Uterus (tissue), 4 donors: ENCODE data around the gene RSBN1L. TPM values are rescaled to one million over a fixed set of nuclear protein-coding genes. Genes with fewer than 3 reads are reported as not detected.

Source experiments
- DNase-seq, 2 donors: peaks; one replicate each; pipeline ENCODE4 v3.0.0-alpha.2; 2019 to 2020
- H3K27ac ChIP-seq, 2 donors: fragments of 200-600 bp; sonication (generic); 1 replicate in 1 of 2; 2 replicates in 1 of 2; pipeline ENCODE4 v1.5.1; 2016 to 2018
- H3K27me3 ChIP-seq, 2 donors: fragments of 200-600 bp; sonication (generic); one replicate each; pipeline ENCODE4 v1.5.1; 2018 to 2019; ENCODE audit warnings: control low read depth in 1 of 2
- H3K36me3 ChIP-seq, 2 donors: fragments of 200-600 bp; sonication (generic); one replicate each; pipeline ENCODE4 v1.5.1; 2019; ENCODE audit warnings: control low read depth in 1 of 2
- H3K4me1 ChIP-seq, 2 donors: fragments of 200-600 bp; sonication (generic); one replicate each; pipeline ENCODE4 v1.5.1; 2018 to 2019; ENCODE audit warnings: control low read depth in 1 of 2
- H3K4me3 ChIP-seq, 2 donors: fragments of 200-600 bp; sonication (generic); 1 replicate in 1 of 2; 2 replicates in 1 of 2; pipeline ENCODE4 v1.5.1; 2018 to 2019; ENCODE audit warnings: mild to moderate bottlenecking in 1 of 2
- H3K9me3 ChIP-seq, 2 donors: fragments of 200-600 bp; sonication (generic); one replicate each; pipeline ENCODE4 v1.5.1; 2019; ENCODE audit warnings: control low read depth in 1 of 2
- CTCF ChIP-seq, 4 experiments: fragments of 200-600 bp in 2 of 4; fragments of 450-650 bp in 2 of 4; sonication (generic) in 2 of 4; IDR thresholded peaks; one replicate each; pipeline ENCODE4 v1.5.1; 2016 to 2019; ENCODE audit warnings: antibody characterized with exemption in 4 of 4, mild to moderate bottlenecking in 2 of 4, moderate library complexity in 1 of 4
- POLR2A ChIP-seq, 2 donors: fragments of 450-650 bp; IDR thresholded peaks; one replicate each; pipeline ENCODE4 v1.6.1; 2016; ENCODE audit warnings: antibody characterized with exemption in 2 of 2, mild to moderate bottlenecking in 1 of 2, moderate library complexity in 1 of 2
- intact Hi-C: fragments of 100-400 bp; cut with DNase I; formaldehyde crosslinking; loops from one replicate; pipeline ENCODE4 v1.15.1; 2023; ENCODE audit warnings: low total_unique reads
- total RNA-seq, 4 donors: library from RNA; depleted of rRNA in 3 of 4; stranded (reverse); fragments of >200 nt in 3 of 4; gene quantifications; one replicate each; pipeline versions ENCODE4 v1.1.0 to v1.2.4, GENCODE V29; 2014 to 2023
- donor health status: DM: yes; HTN: yes; CAD: no.

RSBN1L gene
- total RNA-seq, 4 donors from 2014 or later: 25.1 to 55.7 (median 42.5) TPM

- no peaks in the 10 kb centered on the region for H3K4me1 ChIP-seq
- H3K27me3 ChIP-seq: no peaks in the 10 kb centered on the region
- no peaks in the 10 kb centered on the region for H3K9me3 ChIP-seq
- intact Hi-C loops: no loop called here
- H3K27ac ChIP-seq: no peak overlapping the region
- H3K36me3 ChIP-seq: no peaks in the 10 kb centered on the region
- TF ChIP-seq CTCF (IDR thresholded peaks at IDR 0.05): no peak
- TF ChIP-seq POLR2A (IDR thresholded peaks at IDR 0.05): no peak
- H3K4me3 ChIP-seq: no peak overlapping the region
- DNase-seq: no peak
Observed at GRCh38 chr7:77738871-77739270, 42.6 kb downstream of the RSBN1L start.

- H3K36me3 ChIP-seq: no peaks in the 10 kb centered on the region
- no peaks in the 10 kb centered on the region for H3K4me1 ChIP-seq
- H3K27ac ChIP-seq: no peak overlapping the region
- TF ChIP-seq POLR2A (IDR thresholded peaks at IDR 0.05): no peak
- TF ChIP-seq CTCF (IDR thresholded peaks at IDR 0.05): no peak
- DNase-seq: no peak
- no peak overlapping the region for H3K4me3 ChIP-seq
- H3K27me3 ChIP-seq: no peaks in the 10 kb centered on the region
- no peaks in the 10 kb centered on the region for H3K9me3 ChIP-seq
- intact Hi-C loops: no loop called here
Observed at GRCh38 chr7:77740257-77740656, 44.0 kb downstream of the RSBN1L start.

DNA sequence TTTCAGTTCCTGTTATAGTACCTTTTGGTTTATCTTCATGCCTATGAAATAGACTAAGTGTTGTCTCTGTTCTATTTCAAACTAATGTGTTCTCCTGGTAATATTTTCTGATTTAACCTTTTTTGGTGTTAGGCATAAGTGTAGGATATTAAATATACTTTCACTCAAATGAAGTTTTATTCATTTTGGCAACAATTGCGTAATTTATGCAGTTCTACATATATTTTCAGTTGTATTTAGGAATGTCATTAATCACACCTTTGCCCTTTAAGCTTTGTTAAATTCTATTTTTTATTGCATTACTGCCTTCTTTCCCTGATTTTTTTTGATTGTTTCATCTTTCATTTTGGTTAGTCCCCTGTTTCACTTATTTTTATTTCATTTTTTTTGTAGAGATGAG lies 47.3 kb downstream of the RSBN1L start:
- intact Hi-C loops: no loop called here
- Histone ChIP-seq H3K27ac (no peak overlapping the region), H3K4me3 (no peak overlapping the region), H3K27me3 (no peaks in the 10 kb centered on the region), H3K4me1 (no peaks in the 10 kb centered on the region), H3K9me3 (no peaks in the 10 kb centered on the region), H3K36me3 (no peaks in the 10 kb centered on the region)
- no peak for DNase-seq
- TF ChIP-seq POLR2A (IDR thresholded peaks at IDR 0.05): no peak

DNA sequence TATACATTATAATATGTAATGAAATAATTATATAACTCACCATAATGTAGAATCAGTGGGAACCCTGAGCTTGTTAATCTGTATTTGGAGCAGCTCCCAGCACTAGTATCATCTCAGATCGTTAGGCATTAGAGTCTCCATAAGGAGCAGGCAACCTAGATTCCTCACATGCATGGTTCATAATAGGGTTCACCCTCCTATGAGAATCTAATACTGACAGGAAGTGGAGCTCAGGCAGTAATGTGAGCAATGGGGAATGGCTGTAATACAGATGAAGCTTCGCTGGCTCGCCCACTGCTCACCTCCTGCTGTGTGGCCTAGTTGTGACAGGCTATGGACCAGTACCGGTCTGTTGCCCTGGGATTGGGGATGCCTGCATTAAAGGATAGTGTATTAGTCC lies 49.5 kb downstream of the RSBN1L start:
- Histone ChIP-seq H3K36me3 (no peaks in the 10 kb centered on the region), H3K9me3 (no peaks in the 10 kb centered on the region), H3K4me1 (no peaks in the 10 kb centered on the region), H3K4me3 (no peak overlapping the region), H3K27ac (no peak overlapping the region), H3K27me3 (no peaks in the 10 kb centered on the region)
- intact Hi-C loops: no loop called here
- DNase-seq: no peak
- TF ChIP-seq POLR2A (IDR thresholded peaks at IDR 0.05) (no peak), CTCF (IDR thresholded peaks at IDR 0.05) (no peak)

- H3K36me3 ChIP-seq: no peaks in the 10 kb centered on the region
- intact Hi-C loops: no loop called here
- no peaks in the 10 kb centered on the region for H3K27me3 ChIP-seq
- no peak for DNase-seq
- H3K4me1 ChIP-seq: no peaks in the 10 kb centered on the region
- H3K4me3 ChIP-seq: no peak overlapping the region
- H3K9me3 ChIP-seq: no peaks in the 10 kb centered on the region
- no peak for TF ChIP-seq POLR2A (IDR thresholded peaks at IDR 0.05)
- TF ChIP-seq CTCF (IDR thresholded peaks at IDR 0.05): no peak
- H3K27ac ChIP-seq: no peak overlapping the region
Observed at GRCh38 chr7:77746164-77746823, 50.0 kb downstream of the RSBN1L start.

DNA sequence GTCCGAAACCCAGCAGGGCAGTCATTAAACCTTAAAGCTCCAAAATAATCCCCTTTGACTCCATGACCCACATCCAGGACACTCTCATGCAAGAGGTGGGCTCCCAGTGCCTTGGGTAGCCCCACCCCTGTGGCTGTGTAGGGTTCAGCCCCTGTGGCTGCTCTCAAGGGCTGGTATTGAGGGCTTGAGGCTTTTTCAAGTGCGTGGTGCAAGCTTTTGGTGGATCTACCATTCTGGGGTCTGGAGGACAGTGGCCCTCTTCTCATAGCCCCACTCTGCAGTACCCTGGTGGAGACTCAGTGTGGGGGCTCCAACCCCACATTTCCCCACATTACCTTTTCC lies 50.5 kb downstream of the RSBN1L start:
- DNase-seq: no peak
- Histone ChIP-seq H3K4me3 (no peak overlapping the region), H3K27ac (no peak overlapping the region), H3K4me1 (no peaks in the 10 kb centered on the region), H3K27me3 (no peaks in the 10 kb centered on the region), H3K9me3 (no peaks in the 10 kb centered on the region), H3K36me3 (no peaks in the 10 kb centered on the region)
- intact Hi-C loops: no loop called here
- TF ChIP-seq CTCF (IDR thresholded peaks at IDR 0.05) (no peak), POLR2A (IDR thresholded peaks at IDR 0.05) (no peak)
